ENCODE measurements around the gene SLC52A1.
"Not testable (repeated sequence)": the region's sequence is repeated elsewhere in the genome, so short reads cannot be mapped to it uniquely, and the experiment has no call there.

The SLC52A1 gene

DNA sequence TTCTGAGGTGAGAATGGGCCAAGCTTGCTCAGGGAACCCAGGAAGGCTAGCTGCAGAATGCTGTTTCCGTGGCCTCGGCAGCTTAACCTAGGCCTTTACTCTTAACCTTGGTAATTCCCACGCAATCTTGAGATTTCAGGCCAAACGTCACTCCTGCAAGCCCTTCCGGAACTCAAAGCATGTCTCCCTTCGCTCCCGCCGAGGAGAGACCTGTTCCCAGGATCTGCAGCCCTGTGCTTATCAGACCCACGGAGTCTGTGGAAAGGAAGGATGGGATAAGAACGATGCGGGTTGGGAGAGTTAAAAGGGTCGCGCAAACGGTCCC, 42.5 kb upstream of the SLC52A1 start:
- Histone ChIP-seq H3K9me3 (replicated peaks; ENCODE audit: insufficient read depth, low read length) (no peaks in the 10 kb centered on the region), H2AFZ (ENCODE audit: low read length) (no peak overlapping the region), H3K4me2 (ENCODE audit: low read depth, low read length) (no peak overlapping the region), H3K27me3 (replicated peaks; ENCODE audit: insufficient read depth, low read length) (no peaks in the 10 kb centered on the region), H4K20me1 (ENCODE audit: insufficient read depth, low read length) (no peaks in the 10 kb centered on the region), H3F3A (ENCODE audit: insufficient read depth, low read length) (no peaks in the 10 kb centered on the region), H3K4me1 (ENCODE audit: low read length) (no peaks in the 10 kb centered on the region), H3K9me2 (replicated peaks; ENCODE audit: insufficient read depth, low read length) (no peaks in the 10 kb centered on the region), H3K27ac (ENCODE audit: low read length) (no peak overlapping the region), H3K4me3 (ENCODE audit: low read length) (no peak overlapping the region), H3K36me3 (replicated peaks; ENCODE audit: insufficient read depth, low read length) (no peaks in the 10 kb centered on the region), H3K9ac (ENCODE audit: low read length) (no peak overlapping the region), H3K79me2 (ENCODE audit: low read length) (no peaks in the 10 kb centered on the region)
- DNase-seq = no peak
- TF ChIP-seq EZH2 (optimal IDR thresholded peaks at IDR 0.05; ENCODE audit: low read depth, low read length) = no peak
- TF ChIP-seq, protein P1, sequence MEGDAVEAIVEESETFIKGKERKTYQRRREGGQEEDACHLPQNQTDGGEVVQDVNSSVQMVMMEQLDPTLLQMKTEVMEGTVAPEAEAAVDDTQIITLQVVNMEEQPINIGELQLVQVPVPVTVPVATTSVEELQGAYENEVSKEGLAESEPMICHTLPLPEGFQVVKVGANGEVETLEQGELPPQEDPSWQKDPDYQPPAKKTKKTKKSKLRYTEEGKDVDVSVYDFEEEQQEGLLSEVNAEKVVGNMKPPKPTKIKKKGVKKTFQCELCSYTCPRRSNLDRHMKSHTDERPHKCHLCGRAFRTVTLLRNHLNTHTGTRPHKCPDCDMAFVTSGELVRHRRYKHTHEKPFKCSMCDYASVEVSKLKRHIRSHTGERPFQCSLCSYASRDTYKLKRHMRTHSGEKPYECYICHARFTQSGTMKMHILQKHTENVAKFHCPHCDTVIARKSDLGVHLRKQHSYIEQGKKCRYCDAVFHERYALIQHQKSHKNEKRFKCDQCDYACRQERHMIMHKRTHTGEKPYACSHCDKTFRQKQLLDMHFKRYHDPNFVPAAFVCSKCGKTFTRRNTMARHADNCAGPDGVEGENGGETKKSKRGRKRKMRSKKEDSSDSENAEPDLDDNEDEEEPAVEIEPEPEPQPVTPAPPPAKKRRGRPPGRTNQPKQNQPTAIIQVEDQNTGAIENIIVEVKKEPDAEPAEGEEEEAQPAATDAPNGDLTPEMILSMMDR (IDR thresholded peaks at IDR 0.05; ENCODE audit: low read length) = no peak
- no peak for TF ChIP-seq EZH2phosphoT487 (IDR thresholded peaks at IDR 0.05; ENCODE audit: low read length)

DNA sequence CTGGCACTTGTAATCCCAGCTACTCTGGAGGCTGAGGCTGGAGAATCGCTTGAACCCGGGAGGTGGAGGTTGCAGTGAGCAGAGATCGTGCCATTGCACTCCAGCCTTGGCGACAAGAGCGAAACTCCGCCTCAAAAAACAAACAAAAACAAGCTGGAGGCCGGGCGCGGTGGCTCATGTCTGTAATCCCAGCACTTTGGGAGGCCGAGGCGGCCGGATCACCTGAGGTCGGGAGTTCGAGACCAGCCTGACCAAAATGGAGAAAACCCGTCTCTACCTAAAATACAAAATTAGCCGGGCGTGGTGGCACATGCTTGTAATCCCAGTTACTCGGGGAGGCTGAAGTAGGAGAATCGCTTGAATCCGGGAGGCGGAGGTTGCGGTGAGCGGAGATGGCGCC, 42.0 kb upstream of the SLC52A1 start:
- not testable (repeated sequence) for DNase-seq; H3K27ac ChIP-seq (ENCODE audit: low read length); H3K9ac ChIP-seq (ENCODE audit: low read length); H4K20me1 ChIP-seq (ENCODE audit: insufficient read depth, low read length); H3K27me3 ChIP-seq (replicated peaks; ENCODE audit: insufficient read depth, low read length); H3K36me3 ChIP-seq (replicated peaks; ENCODE audit: insufficient read depth, low read length); H3K9me2 ChIP-seq (replicated peaks; ENCODE audit: insufficient read depth, low read length); H3K9me3 ChIP-seq (replicated peaks; ENCODE audit: insufficient read depth, low read length); H3F3A ChIP-seq (ENCODE audit: insufficient read depth, low read length); H2AFZ ChIP-seq (ENCODE audit: low read length); H3K4me3 ChIP-seq (ENCODE audit: low read length); H3K4me2 ChIP-seq (ENCODE audit: low read depth, low read length); H3K4me1 ChIP-seq (ENCODE audit: low read length); H3K79me2 ChIP-seq (ENCODE audit: low read length)

DNA sequence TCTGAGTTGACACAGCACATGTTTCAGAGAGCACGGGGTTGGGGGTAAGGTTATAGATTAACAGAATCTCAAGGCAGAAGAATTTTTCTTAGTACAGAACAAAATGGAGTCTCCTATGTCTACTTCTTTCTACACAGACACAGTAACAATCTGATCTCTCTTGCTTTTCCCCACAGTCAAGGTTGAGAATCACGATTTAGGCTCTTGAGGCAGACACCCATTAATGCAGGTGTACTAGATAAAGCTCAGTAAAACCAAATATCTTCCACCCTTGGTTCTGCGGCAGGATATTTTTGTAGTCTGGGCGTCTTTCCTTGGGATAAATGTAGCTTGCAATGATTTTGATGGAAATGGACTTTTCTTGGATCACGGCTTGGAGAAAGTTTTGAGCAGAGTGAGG, 40.2 kb upstream of the SLC52A1 start:
- not testable (repeated sequence) for H3K27ac ChIP-seq (ENCODE audit: low read length); H3K9me2 ChIP-seq (replicated peaks; ENCODE audit: insufficient read depth, low read length); H4K20me1 ChIP-seq (ENCODE audit: insufficient read depth, low read length); H3K79me2 ChIP-seq (ENCODE audit: low read length); DNase-seq; H3K36me3 ChIP-seq (replicated peaks; ENCODE audit: insufficient read depth, low read length); H3K27me3 ChIP-seq (replicated peaks; ENCODE audit: insufficient read depth, low read length); H3F3A ChIP-seq (ENCODE audit: insufficient read depth, low read length); H3K9ac ChIP-seq (ENCODE audit: low read length); H3K4me3 ChIP-seq (ENCODE audit: low read length); H3K9me3 ChIP-seq (replicated peaks; ENCODE audit: insufficient read depth, low read length); H3K4me2 ChIP-seq (ENCODE audit: low read depth, low read length); H3K4me1 ChIP-seq (ENCODE audit: low read length)
- H2AFZ ChIP-seq (ENCODE audit: low read length) = 0 out of 2 replicates have a peak overlapping the region, but pooled peaks have one; percentile 12

GRCh38 chr17:5069724-5070123, 34.5 kb upstream of the SLC52A1 start:
- Histone ChIP-seq H3K27me3 (replicated peaks; ENCODE audit: insufficient read depth, low read length) (no peaks in the 10 kb centered on the region), H3K9me3 (replicated peaks; ENCODE audit: insufficient read depth, low read length) (no peaks in the 10 kb centered on the region), H2AFZ (ENCODE audit: low read length) (no peak overlapping the region), H3K27ac (ENCODE audit: low read length) (no peak overlapping the region), H3K36me3 (replicated peaks; ENCODE audit: insufficient read depth, low read length) (no peaks in the 10 kb centered on the region), H3K4me1 (ENCODE audit: low read length) (no peaks in the 10 kb centered on the region), H3K79me2 (ENCODE audit: low read length) (no peaks in the 10 kb centered on the region), H3K9ac (ENCODE audit: low read length) (no peak overlapping the region), H3K9me2 (replicated peaks; ENCODE audit: insufficient read depth, low read length) (no peaks in the 10 kb centered on the region), H3F3A (ENCODE audit: insufficient read depth, low read length) (no peaks in the 10 kb centered on the region), H4K20me1 (ENCODE audit: insufficient read depth, low read length) (no peaks in the 10 kb centered on the region), H3K4me2 (ENCODE audit: low read depth, low read length) (no peak overlapping the region), H3K4me3 (ENCODE audit: low read length) (no peak overlapping the region)
- TF ChIP-seq, protein P1 (IDR thresholded peaks at IDR 0.05; ENCODE audit: low read length) = no peak
- DNase-seq = no peak
